ENCODE results near the gene GRK5.

GRK5 gene

DNA sequence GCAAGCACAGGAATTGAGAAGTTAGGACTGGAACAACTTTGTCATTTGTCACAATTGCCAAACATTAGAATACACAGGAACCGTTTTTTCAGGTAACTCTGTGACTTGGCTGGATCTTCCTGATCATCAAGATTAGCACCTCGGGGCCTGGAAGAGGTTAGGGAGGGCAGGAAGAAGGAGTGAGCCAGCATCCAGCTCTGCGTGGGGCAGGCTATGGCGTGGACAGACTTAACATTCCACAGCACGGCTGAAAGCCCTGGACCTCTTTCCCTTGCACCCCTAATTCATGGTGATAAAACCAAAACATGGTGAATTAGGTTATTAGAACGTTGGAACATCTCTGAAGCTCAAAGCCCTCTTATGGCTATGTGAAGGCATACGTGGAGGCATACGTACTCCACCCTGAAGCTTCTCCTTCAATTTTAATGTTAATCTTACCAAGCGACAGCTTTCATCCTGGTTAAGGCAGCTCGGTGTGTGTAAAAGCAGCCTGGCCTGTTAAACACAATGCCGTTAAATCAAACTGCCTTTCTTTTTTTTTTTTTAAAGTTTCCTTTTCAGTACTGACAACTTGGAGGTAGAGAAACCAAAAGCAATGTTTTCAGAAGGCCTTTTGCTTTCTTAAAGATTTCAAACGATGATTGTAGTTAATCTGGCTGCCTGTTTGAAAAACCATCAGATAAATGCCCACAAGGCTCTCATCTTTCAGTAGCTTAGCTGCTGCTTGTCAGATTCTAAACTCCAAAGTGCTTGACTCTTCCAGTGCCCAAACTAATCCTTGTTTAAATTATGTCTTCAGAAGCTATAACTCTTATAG is 4.5 kb downstream of the GRK5 start:
- Histone ChIP-seq H3K27ac (ENCODE audit: low read depth, low read length) (no peak overlapping the region), H3K36me3 (ENCODE audit: low read length) (no peaks in the 10 kb centered on the region), H3K27me3 (ENCODE audit: low read length) (no peaks in the 10 kb centered on the region), H3K4me3 (ENCODE audit: insufficient read depth, low read length, poor library complexity, severe bottlenecking) (no peak overlapping the region), H3K79me2 (ENCODE audit: insufficient read depth, low read length) (no peaks in the 10 kb centered on the region), H3K9ac (ENCODE audit: low read length) (no peak overlapping the region), H3K9me3 (ENCODE audit: insufficient read depth, low read length) (no peaks in the 10 kb centered on the region), H3K4me2 (ENCODE audit: low read depth, low read length, poor library complexity, severe bottlenecking) (no peak overlapping the region), H2AFZ (ENCODE audit: low read depth, low read length, severe bottlenecking) (no peak overlapping the region), H4K20me1 (ENCODE audit: low read depth, low read length) (no peaks in the 10 kb centered on the region), H3F3A (ENCODE audit: insufficient read depth) (no peaks in the 10 kb centered on the region), H3K9me2 (replicated peaks; ENCODE audit: insufficient read depth, low read length) (no peaks in the 10 kb centered on the region)
- TF ChIP-seq EZH2phosphoT487 (conservative IDR thresholded peaks at IDR 0.05; ENCODE audit: low read length): no peak
- TF ChIP-seq, protein P1, sequence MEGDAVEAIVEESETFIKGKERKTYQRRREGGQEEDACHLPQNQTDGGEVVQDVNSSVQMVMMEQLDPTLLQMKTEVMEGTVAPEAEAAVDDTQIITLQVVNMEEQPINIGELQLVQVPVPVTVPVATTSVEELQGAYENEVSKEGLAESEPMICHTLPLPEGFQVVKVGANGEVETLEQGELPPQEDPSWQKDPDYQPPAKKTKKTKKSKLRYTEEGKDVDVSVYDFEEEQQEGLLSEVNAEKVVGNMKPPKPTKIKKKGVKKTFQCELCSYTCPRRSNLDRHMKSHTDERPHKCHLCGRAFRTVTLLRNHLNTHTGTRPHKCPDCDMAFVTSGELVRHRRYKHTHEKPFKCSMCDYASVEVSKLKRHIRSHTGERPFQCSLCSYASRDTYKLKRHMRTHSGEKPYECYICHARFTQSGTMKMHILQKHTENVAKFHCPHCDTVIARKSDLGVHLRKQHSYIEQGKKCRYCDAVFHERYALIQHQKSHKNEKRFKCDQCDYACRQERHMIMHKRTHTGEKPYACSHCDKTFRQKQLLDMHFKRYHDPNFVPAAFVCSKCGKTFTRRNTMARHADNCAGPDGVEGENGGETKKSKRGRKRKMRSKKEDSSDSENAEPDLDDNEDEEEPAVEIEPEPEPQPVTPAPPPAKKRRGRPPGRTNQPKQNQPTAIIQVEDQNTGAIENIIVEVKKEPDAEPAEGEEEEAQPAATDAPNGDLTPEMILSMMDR (IDR thresholded peaks at IDR 0.05; ENCODE audit: insufficient read depth, low read length, poor library complexity, severe bottlenecking): no peak

DNA sequence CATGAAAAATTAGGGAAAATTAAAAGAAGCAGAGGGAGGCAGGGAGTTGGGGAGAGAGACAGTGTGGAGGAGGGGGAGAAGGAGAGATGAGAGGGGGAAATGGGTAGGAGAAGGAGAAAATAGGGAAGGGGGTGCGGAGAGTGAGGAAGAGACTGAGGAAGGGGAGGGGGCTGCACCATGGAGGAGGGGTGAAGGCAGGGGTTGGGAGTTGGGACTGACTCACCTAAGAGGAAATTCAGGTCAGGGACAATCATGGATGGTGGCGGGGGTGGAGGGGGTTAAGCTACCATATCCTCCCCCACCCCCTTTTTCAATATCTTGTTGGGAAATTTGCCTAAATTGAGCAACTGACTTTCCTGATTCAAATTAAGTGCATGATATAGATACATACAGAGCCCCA is 8.0 kb downstream of the GRK5 start:
- H3K36me3 ChIP-seq (ENCODE audit: low read length): no peaks in the 10 kb centered on the region
- no peak overlapping the region for H3K4me3 ChIP-seq (ENCODE audit: insufficient read depth, low read length, poor library complexity, severe bottlenecking)
- H4K20me1 ChIP-seq (ENCODE audit: low read depth, low read length): no peaks in the 10 kb centered on the region
- TF ChIP-seq, protein P1 (IDR thresholded peaks at IDR 0.05; ENCODE audit: insufficient read depth, low read length, poor library complexity, severe bottlenecking): no peak
- no peak for TF ChIP-seq EZH2phosphoT487 (conservative IDR thresholded peaks at IDR 0.05; ENCODE audit: low read length)
- H3K27ac ChIP-seq (ENCODE audit: low read depth, low read length): no peak overlapping the region
- no peaks in the 10 kb centered on the region for H3K9me3 ChIP-seq (ENCODE audit: insufficient read depth, low read length)
- no peak overlapping the region for H2AFZ ChIP-seq (ENCODE audit: low read depth, low read length, severe bottlenecking)
- H3F3A ChIP-seq (ENCODE audit: insufficient read depth): no peaks in the 10 kb centered on the region
- no peak overlapping the region for H3K9ac ChIP-seq (ENCODE audit: low read length)
- no peak overlapping the region for H3K4me2 ChIP-seq (ENCODE audit: low read depth, low read length, poor library complexity, severe bottlenecking)
- H3K79me2 ChIP-seq (ENCODE audit: insufficient read depth, low read length): no peaks in the 10 kb centered on the region
- H3K9me2 ChIP-seq (replicated peaks; ENCODE audit: insufficient read depth, low read length): no peaks in the 10 kb centered on the region
- H3K27me3 ChIP-seq (ENCODE audit: low read length): no peaks in the 10 kb centered on the region

DNA sequence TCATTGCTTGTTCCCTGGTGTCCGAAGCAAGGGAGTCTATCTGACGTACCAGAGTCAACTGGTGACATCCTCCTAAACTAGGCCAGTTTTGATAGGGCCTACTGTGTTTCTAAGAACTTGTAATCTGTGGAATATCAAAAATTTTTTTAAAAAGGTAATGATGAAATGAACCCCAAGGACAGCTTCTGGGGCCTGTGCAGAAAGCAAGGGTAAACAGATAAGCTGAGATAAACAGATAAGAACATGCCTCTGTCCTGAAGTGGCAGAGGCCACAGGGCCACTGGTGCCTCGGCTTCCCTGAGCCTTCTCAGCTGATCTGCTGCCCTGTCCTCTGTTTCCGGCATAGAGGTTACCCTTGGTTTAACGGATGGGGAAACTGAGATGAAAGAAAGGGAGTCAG is 8.8 kb downstream of the GRK5 start:
- no peaks in the 10 kb centered on the region for H3K79me2 ChIP-seq (ENCODE audit: insufficient read depth, low read length)
- TF ChIP-seq, protein P1 (IDR thresholded peaks at IDR 0.05; ENCODE audit: insufficient read depth, low read length, poor library complexity, severe bottlenecking): no peak
- TF ChIP-seq EZH2phosphoT487 (conservative IDR thresholded peaks at IDR 0.05; ENCODE audit: low read length): no peak

More for the DNA sequence above, 8.8 kb downstream of the GRK5 start:
- Histone ChIP-seq H3K9me2 (replicated peaks; ENCODE audit: insufficient read depth, low read length) (no peaks in the 10 kb centered on the region), H3F3A (ENCODE audit: insufficient read depth) (no peaks in the 10 kb centered on the region), H3K27ac (ENCODE audit: low read depth, low read length) (no peak overlapping the region), H3K27me3 (ENCODE audit: low read length) (no peaks in the 10 kb centered on the region), H3K4me3 (ENCODE audit: insufficient read depth, low read length, poor library complexity, severe bottlenecking) (no peak overlapping the region), H3K4me2 (ENCODE audit: low read depth, low read length, poor library complexity, severe bottlenecking) (no peak overlapping the region), H4K20me1 (ENCODE audit: low read depth, low read length) (no peaks in the 10 kb centered on the region), H3K36me3 (ENCODE audit: low read length) (no peaks in the 10 kb centered on the region), H3K9ac (ENCODE audit: low read length) (no peak overlapping the region), H2AFZ (ENCODE audit: low read depth, low read length, severe bottlenecking) (no peak overlapping the region), H3K9me3 (ENCODE audit: insufficient read depth, low read length) (no peaks in the 10 kb centered on the region)
